Activated CD4-positive, alpha-beta T cell treated with anti-CD3 and anti-CD28 coated beads, Interleukin-2, Interleukin-6, amounts not matched to agents 100 ng/mL and 50 ng/mL, durations not matched to agents 16 hours and 8 hours (primary cell): Measurements from ENCODE around the gene ARHGEF16.

Experiments
- DNase-seq: peaks from one replicate; pipeline ENCODE4 v3.0.0-alpha.2; 2020

Gene ARHGEF16

GRCh38 chr1:3469104-3469848 lies 14.8 kb downstream of the ARHGEF16 start:
- DNase-seq: no peak

- DNase-seq: no peak
These were observed 15.6 kb downstream of the ARHGEF16 start for GRCh38 chr1:3469849-3470649.

GRCh38 chr1:3470650-3471355 lies 16.3 kb downstream of the ARHGEF16 start:
- DNase-seq: no peak

GRCh38 chr1:3471356-3472087 lies 17.1 kb downstream of the ARHGEF16 start:
- no peak for DNase-seq

GRCh38 chr1:3472088-3472850 lies 17.8 kb downstream of the ARHGEF16 start:
- DNase-seq: no peak

GRCh38 chr1:3472906-3473305 lies 18.4 kb downstream of the ARHGEF16 start:
- no peak for DNase-seq

GRCh38 chr1:3473381-3473844 lies 18.9 kb downstream of the ARHGEF16 start:
- DNase-seq: no peak

- DNase-seq: no peak
These were observed 19.6 kb downstream of the ARHGEF16 start for GRCh38 chr1:3474016-3474415.

GRCh38 chr1:3474421-3474820 lies 20.0 kb downstream of the ARHGEF16 start:
- no peak for DNase-seq

- no peak for DNase-seq
These were observed 21.5 kb downstream of the ARHGEF16 start for GRCh38 chr1:3475839-3476573.

GRCh38 chr1:3476666-3477065 lies 22.2 kb downstream of the ARHGEF16 start:
- DNase-seq: no peak

- DNase-seq: no peak
These were observed 23.0 kb downstream of the ARHGEF16 start for GRCh38 chr1:3477241-3477995.

- no peak for DNase-seq
These were observed 23.7 kb downstream of the ARHGEF16 start for GRCh38 chr1:3478187-3478586.

- no peak for DNase-seq
These were observed 25.3 kb downstream of the ARHGEF16 start for GRCh38 chr1:3479511-3480368.

- DNase-seq: no peak
These were observed 25.9 kb downstream of the ARHGEF16 start for GRCh38 chr1:3480369-3480719.

- no peak for DNase-seq
These were observed 26.6 kb downstream of the ARHGEF16 start for GRCh38 chr1:3481046-3481445.

- no peak for DNase-seq
These were observed 27.4 kb downstream of the ARHGEF16 start for GRCh38 chr1:3481836-3482375.

- no peak for DNase-seq
These were observed 27.9 kb downstream of the ARHGEF16 start for GRCh38 chr1:3482378-3482849.

- DNase-seq: no peak
These were observed 28.9 kb downstream of the ARHGEF16 start for GRCh38 chr1:3483380-3483779.
